ENCODE results near the gene ATG7. TPM values are rescaled to one million over a fixed set of nuclear protein-coding genes. Genes with fewer than 3 reads are reported as not detected.

The ATG7 gene
- total RNA-seq, 4 donors from 2014 or later = 20.6 to 50.4 (median 39.9) TPM

DNA sequence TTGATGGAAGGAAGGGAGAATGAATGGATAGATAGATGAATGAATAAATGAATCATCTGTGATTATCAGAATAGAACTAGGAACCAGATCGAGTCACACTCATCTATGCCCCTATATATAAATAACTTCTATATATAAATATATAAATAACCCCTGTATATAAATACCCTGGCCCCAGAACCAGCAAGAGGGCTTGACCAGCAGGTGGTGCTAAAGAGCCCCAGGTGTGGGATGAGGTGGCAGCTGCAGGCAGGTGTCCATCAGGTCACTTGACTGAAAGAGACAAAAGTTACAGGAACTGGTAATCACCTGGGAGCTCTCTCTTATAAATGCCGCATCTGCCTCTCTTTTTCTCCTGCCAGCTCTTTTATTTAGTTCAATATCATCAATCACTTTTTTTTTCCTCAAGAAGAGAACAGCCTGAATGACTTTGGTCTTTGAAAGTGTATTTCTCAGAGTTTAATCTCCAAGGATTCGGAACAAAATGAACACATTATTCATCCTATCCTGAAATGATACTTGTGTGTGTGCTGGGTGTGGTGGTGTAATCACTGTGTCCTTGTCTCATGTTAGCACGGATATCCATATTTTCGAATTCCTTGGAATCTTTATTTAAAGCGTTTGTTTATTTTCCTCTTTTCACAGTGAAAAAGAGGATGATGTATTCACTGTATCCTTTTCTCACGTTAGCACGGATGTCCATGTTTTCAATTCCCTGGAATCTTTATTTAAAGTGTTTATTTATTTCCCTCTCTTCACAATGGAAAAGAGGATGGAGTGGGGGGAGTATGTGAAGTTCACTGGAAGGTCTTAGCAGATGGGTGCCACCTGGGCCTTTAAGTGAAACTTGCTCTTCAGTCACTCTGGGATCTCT is 35.4 kb upstream of the ATG7 start:
- Histone ChIP-seq H3K9me3 (no peaks in the 10 kb centered on the region), H3K4me3 (no peak overlapping the region), H3K27ac (replicated peaks in 1 of 4) (peak overlapping the region in 3 of 4 donors; percentile 13 to 62 (median 30)), H3K36me3 (no peaks in the 10 kb centered on the region), H3K27me3 (peaks cover 0 to 7% (median 0%) of the 10 kb centered on the region in 4 donors), H3K4me1 (no peaks in the 10 kb centered on the region)
- WGBS = 30% methylated on average over 8 of the region's 8 CpGs
- TF ChIP-seq CTCF (IDR thresholded peaks at IDR 0.05) (peak; percentile 35 to 73 (median 60)), EP300 (IDR thresholded peaks at IDR 0.05) (no peak), POLR2A (IDR thresholded peaks at IDR 0.05; ENCODE audit: low read depth) (no peak), POLR2AphosphoS5 (IDR thresholded peaks at IDR 0.05) (no peak)
- intact Hi-C loops (cut with DNase I) = loop anchor here (10.0 kb wide), 1 partner anchor 88 kb away; no protein-coding TSS in a partner anchor
- no peak for DNase-seq (ENCODE audit: extremely low spot score)

- Histone ChIP-seq H3K36me3 (no peaks in the 10 kb centered on the region), H3K27ac (replicated peaks in 1 of 4) (peak overlapping the region in 1 of 4 donors; percentile 3), H3K9me3 (no peaks in the 10 kb centered on the region), H3K4me1 (no peaks in the 10 kb centered on the region), H3K27me3 (peaks cover 0 to 7% (median 0%) of the 10 kb centered on the region in 4 donors), H3K4me3 (no peak overlapping the region)
- TF ChIP-seq POLR2A (IDR thresholded peaks at IDR 0.05; ENCODE audit: low read depth) = no peak
- no peak for DNase-seq (ENCODE audit: extremely low spot score)
- intact Hi-C loops (cut with DNase I) = loop anchor here (10.0 kb wide), 1 partner anchor 87 kb away; no protein-coding TSS in a partner anchor
- WGBS = 70% methylated on average over 3 of the region's 3 CpGs
Observed at GRCh38 chr3:11238060-11238459, 34.1 kb upstream of the ATG7 start.

DNA sequence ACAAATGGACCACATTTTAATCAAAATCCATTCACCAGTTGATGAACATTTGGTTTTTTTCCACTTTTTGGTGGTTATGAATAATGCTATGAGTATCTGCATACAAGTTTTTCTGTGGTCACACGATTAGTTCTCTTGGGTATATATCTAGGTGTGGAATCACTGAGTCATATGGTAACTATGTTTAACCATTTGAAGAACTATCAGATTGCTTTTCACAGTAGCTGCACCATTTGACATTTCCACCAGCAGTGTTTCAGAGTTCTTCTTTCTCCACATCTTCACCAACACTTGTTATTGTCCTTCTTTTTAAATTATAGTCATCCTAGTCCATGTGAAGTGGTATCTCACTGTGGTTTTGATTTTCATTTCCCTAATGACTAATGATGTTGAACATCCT is 33.3 kb upstream of the ATG7 start:
- intact Hi-C loops (cut with DNase I) = loop anchor here (10.0 kb wide), 1 partner anchor 86 kb away; no protein-coding TSS in a partner anchor
- Histone ChIP-seq H3K36me3 (no peaks in the 10 kb centered on the region), H3K27ac (replicated peaks in 1 of 4) (no peak overlapping the region), H3K27me3 (peaks cover 0 to 7% (median 0%) of the 10 kb centered on the region in 4 donors), H3K9me3 (no peaks in the 10 kb centered on the region), H3K4me1 (no peaks in the 10 kb centered on the region), H3K4me3 (no peak overlapping the region)
- WGBS = 67% methylated on average over 1 of the region's 1 CpG
- no peak for TF ChIP-seq EP300 (IDR thresholded peaks at IDR 0.05)
- no peak for DNase-seq (ENCODE audit: extremely low spot score)

DNA sequence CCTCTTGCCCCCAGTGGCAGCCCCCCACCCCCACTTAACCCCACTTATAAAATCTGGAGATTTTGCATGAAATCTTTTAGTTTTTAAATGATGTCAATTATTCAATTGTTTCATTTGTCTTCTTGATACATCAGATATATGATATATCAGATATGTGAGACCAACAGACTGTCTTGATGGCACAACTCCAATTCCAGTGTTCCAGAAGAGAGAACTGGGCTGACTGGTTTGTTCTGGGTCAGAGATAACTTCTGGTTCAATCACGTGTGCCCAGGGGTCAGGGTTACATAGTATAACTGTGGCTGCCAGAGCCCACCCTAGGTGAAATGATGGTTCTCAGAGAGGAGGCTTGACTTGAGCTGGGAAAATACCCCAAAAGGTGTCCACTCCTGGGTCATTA is 32.4 kb upstream of the ATG7 start:
- Histone ChIP-seq H3K27me3 (peaks cover 0 to 7% (median 0%) of the 10 kb centered on the region in 4 donors), H3K36me3 (no peaks in the 10 kb centered on the region), H3K4me1 (no peaks in the 10 kb centered on the region), H3K27ac (replicated peaks in 1 of 4) (no peak overlapping the region), H3K9me3 (no peaks in the 10 kb centered on the region), H3K4me3 (no peak overlapping the region)
- DNase-seq (ENCODE audit: extremely low spot score) = no peak
- WGBS = 75% methylated on average over 1 of the region's 1 CpG
- intact Hi-C loops (cut with DNase I) = loop anchor here (10.0 kb wide), 1 partner anchor 85 kb away; no protein-coding TSS in a partner anchor
- TF ChIP-seq POLR2A (IDR thresholded peaks at IDR 0.05; ENCODE audit: low read depth) (no peak), EP300 (IDR thresholded peaks at IDR 0.05) (no peak), CTCF (IDR thresholded peaks at IDR 0.05) (no peak), POLR2AphosphoS5 (IDR thresholded peaks at IDR 0.05) (no peak)

DNA sequence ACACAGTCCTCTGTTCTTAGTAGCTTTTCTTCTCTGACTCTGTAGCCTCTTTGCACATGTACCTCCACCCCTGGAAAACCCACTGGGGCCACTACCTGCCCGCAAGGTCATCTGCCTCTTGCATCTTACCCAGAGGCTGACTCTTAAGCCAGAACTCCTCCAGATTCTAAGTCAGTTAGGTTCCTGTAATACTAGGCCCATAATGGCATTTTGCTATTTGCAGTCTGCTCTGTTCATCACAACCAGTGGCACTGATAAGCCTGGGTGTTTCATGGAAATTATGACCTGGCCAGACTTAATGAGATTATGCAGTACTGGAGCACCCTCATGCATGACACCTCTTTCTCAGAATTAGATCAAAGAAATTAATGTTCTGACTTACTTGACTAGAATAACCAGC is 31.7 kb upstream of the ATG7 start:
- H3K36me3 ChIP-seq = no peaks in the 10 kb centered on the region
- no peak for TF ChIP-seq POLR2A (IDR thresholded peaks at IDR 0.05; ENCODE audit: low read depth)
- TF ChIP-seq POLR2AphosphoS5 (IDR thresholded peaks at IDR 0.05) = no peak
- TF ChIP-seq EP300 (IDR thresholded peaks at IDR 0.05) = no peak
- no peak for TF ChIP-seq CTCF (IDR thresholded peaks at IDR 0.05)
- H3K27me3 ChIP-seq = peaks cover 0 to 2% (median 0%) of the 10 kb centered on the region in 4 donors
- WGBS = 100% methylated on average over 1 of the region's 1 CpG
- H3K27ac ChIP-seq (replicated peaks in 1 of 4) = no peak overlapping the region
- no peaks in the 10 kb centered on the region for H3K4me1 ChIP-seq
- no peak overlapping the region for H3K4me3 ChIP-seq
- no peaks in the 10 kb centered on the region for H3K9me3 ChIP-seq
- intact Hi-C loops (cut with DNase I) = no loop called here
- no peak for DNase-seq (ENCODE audit: extremely low spot score)
